IPS-NIHi7 (cell line): ENCODE measurements around the gene BCL10.

Experiments used
- DNase-seq: peaks from one replicate; pipeline ENCODE4 v3.0.0; 2012; ENCODE audit warnings: mixed read lengths; ENCODE audit errors: extremely low spot score

Gene BCL10

GRCh38 chr1:85276215-85276977, at the start of gene BCL10:
BCL10 (minus strand) TSS chr1:85276632; CDS start chr1:85276352, 280 bp downstream.
- DNase-seq = peak; percentile 98

GRCh38 chr1:85325920-85326319, 49.5 kb upstream of the BCL10 start:
- DNase-seq = no peak

DNA sequence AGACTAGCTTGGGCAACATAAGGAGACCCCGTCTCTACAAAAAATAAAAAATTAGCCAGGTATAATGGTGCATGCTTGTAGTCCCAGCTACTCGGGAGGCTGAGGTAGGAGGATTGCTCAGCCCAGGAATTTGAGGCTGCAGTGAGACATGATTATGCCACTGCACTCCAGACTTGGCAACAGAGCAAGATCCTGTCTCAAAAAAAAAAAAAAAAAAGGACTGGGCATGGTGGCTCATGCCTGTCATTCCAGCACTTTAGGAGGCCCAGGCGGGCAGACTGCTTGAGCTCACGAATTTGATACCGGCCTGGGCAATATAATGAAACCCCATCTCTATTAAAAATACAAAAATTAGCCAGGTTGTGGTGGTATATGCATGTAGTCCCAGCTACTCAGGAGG, 47.3 kb upstream of the BCL10 start:
- no peak for DNase-seq

DNA sequence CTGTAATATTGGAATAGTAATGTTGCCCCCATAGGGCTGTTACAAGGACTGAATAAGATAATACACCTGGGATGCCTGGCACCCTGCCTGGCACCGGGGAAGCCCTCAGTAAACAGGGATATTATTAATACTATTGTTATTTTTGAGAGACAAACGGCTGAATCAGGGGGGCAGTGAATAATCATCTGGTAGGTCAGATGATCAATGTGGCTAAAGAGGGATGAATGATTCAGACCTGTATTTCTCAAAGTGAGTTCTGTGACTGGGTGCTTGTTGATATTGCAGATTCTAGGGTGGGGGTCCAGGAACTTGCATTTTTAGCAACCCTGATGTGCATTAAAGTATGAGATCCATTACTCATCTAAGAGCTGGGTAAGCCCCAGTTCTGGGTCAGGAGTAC, 46.2 kb upstream of the BCL10 start:
- DNase-seq = no peak

DNA sequence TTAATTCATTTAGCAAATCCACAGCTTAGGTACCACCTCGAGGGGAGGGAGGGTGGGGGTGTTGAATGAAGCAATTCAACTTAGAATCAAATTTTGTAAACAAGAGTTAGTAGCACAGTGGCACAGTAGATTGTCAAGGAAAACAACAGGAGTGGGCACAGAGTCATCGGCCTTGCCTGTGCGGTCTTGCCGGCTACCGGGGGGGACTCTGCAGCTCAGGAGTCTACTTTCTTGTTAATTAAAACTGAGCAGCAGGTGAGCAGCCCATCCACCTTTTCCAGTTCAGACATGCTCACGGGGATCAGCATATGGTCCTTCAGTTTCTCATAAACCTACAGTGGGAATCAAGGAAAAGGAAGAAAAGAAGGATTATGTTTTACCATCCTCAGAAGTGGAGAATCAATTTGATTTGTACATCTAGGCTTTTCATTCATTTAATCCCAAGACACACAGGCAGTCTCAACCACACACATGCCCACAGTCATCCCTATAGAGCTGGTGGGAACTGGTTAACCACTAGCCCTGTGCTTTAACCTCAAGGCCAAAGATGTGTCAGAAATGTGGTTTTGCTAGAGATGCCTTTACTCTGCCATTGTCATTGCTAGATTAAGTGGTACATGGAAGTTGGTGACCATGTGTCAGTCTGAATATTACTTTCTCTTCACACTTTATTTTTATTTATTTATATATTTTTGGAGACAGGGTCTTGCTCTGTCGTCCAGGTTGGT, 45.0 kb upstream of the BCL10 start:
- DNase-seq = no peak

DNA sequence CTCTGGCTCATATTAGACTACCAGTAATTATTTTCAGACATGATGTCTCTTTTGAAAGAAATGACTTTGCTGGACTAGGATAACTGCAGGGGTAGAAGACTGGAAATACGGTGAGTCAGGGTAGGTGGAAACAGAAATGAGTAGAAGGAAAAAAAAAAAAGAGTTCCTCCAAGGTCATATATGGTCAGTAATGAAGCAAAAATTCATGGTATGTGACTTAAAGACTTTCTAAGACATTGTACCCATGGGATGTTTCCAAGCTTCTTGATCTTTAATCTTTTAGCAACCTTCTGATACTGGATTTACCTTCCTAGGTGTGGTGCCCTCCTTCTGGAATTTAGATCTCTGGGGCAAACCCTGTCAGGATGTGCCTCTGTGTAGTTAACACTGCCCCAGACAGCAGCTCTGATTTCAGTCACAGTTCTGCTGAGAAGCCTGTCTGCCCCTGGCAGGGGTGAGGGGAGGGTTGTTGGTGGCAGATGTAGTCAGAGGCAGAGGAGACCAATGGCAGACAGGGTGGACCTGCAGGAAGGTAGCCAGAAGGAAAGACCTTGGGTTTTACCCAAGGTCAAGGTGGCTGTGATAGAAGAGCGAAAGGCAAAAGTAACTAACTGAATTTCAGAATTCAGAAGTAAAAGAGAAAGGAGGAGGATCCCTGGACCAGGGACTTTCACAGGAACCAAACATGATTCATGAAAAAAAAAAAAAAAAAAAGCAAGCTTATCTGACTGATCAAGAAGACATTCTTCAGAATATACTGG, 44.1 kb upstream of the BCL10 start:
- no peak for DNase-seq

GRCh38 chr1:85319931-85320330, 43.5 kb upstream of the BCL10 start:
- no peak for DNase-seq

- DNase-seq = no peak
Measured at GRCh38 chr1:85319491-85319890, 43.1 kb upstream of the BCL10 start.

- DNase-seq = no peak
Measured at GRCh38 chr1:85318217-85318616, 41.8 kb upstream of the BCL10 start.

DNA sequence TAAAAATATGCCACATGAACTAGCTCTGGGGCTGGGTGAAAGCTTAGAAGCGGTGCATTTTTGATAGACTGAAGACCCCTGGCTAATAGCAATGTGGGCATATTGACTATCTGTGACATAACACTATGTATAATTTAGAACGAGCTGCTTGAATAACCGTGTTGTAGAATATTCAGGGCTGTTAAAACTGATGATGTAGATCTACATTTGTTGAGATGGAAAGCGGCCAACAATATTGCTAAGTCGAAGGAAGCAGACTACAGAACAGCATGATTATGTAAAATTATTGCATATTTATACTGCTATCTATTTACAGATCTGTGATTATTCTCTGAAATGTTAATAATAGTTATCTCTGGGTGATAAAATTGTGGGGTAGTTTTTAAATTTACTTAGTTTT, 41.1 kb upstream of the BCL10 start:
- no peak for DNase-seq

DNA sequence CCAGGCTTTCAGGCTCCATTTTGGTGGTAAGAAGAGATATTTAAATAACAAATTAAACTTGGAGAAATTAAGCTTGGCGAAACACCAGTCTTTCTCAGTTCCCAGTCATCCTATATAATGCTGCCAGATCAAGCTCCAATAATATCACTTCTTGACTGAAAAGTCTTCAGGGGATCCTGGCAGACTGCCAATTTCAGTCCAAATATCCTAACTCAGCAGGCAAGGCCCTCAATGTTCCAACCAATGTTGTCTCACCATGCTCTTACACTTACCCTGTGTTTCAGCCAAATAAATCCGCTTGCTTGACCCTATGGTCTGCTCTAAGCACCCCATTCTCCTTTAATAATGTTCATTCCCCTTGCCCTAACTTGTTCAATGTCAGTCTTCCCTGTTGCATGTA, 39.9 kb upstream of the BCL10 start:
- no peak for DNase-seq

- DNase-seq = no peak
Measured at GRCh38 chr1:85315789-85316188, 39.4 kb upstream of the BCL10 start.

- DNase-seq = no peak
Measured at GRCh38 chr1:85314726-85315125, 38.3 kb upstream of the BCL10 start.

DNA sequence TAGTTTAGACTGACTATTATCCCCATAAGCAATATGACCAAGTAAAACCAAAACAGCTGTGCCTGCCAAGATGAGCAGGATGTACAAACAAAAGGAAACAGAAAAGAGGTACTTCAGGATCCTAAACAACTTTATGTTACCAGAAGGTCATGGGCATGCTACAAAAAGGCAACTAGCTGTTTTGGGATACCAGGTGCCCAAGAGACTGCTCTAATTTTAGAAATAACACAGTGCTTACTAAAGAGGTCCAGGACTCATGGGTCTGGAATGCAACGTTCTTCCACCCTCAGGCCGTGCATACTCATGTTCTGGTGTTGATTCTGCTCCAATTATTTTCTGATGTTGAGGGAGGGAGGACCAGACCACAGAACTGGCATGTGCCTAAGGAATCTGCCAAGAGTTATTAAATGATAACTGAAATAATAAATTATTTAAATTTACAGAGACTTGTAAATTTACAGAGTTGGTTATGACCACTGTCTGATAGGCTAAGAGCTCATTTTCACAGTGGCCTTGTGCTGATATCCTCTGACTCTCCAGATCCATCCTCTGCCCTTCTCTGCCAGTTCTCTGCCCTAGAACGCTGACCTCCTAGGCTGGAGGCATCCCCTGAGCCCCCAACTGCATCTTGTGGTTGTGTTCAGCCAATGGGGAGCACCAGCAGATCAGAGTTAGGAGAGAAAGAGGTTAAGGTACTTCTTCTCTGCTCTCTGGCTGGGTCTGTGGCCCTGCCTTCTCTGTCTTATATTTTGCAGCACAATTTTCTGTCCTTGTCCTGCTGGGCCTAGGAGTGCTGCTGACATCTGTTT, 37.7 kb upstream of the BCL10 start:
- no peak for DNase-seq

GRCh38 chr1:85311818-85312217, 35.4 kb upstream of the BCL10 start:
- DNase-seq = no peak

DNA sequence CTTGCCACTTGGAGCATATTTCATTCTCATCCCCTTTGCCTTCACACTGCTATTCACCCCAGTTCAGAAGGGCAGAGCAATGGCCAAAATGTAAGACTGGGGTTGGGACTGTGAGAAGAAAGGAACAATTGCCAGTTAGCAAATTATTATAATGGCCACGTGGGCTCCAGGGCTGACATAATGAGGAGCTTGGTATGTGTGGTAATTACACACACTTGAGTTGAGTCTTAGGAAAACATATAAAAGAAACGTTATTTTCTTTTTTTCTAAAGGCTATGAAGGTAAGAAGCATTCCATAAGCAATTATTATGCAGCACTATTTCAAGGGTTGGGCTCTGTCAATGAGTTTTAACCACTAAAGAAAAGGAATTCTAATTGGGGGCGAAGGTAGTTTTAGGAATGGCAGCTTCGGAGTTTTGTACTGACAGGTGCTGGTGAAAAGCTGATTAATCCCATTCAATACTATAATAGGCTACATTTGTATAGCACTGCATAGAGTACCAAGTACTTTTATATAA, 32.5 kb upstream of the BCL10 start:
- DNase-seq = no peak

GRCh38 chr1:85307987-85308832, 31.8 kb upstream of the BCL10 start:
- DNase-seq = peak; percentile 92

GRCh38 chr1:85306236-85306635, 29.8 kb upstream of the BCL10 start:
- no peak for DNase-seq

- no peak for DNase-seq
Measured at GRCh38 chr1:85303440-85304162, 27.2 kb upstream of the BCL10 start.

GRCh38 chr1:85300140-85300539, 23.7 kb upstream of the BCL10 start:
- DNase-seq = no peak
